HCT116 (cell line): ENCODE measurements around the gene ST7. TPM values are rescaled to one million over a fixed set of nuclear protein-coding genes. Genes with fewer than 3 reads are reported as not detected.
A peak's percentile ranks its signal among the peaks of the same experiment; 100 is the strongest.

Source experiments
- ATAC-seq: fragments of 200-7000 bp; cut with Tn5 transposase; 2 replicates; pipeline ENCODE4 v1.9.1; 2020; ENCODE audit warnings: mild to moderate bottlenecking, moderate library complexity
- BruUV-seq: library from RNA; stranded (reverse); fragments of 400-500 nt; replicated peaks from 2 replicates; lab custom pipeline; 2021; lab: Mats Ljungman, UMichigan
- CTCF ChIA-PET: fragments of 300-600 bp; sonication (Branson Sonifier 250); formaldehyde crosslinking; loops from one replicate; lab custom pipeline; 2021; ENCODE audit warnings: antibody characterized with exemption; lab: Charles Lee
- POLR2A ChIA-PET: fragments of 300-600, 350-600 bp; sonication (Branson Sonifier 250); formaldehyde crosslinking; loops from one replicate; lab custom pipeline; 2021; ENCODE audit warnings: antibody characterized with exemption; lab: Charles Lee
- RAD21 ChIA-PET, 2 experiments: fragments of 300-600 bp; sonication (Branson Sonifier 250); formaldehyde crosslinking; loops; one replicate each; lab custom pipeline; 2023; ENCODE audit warnings: low total read pairs in 2 of 2; ENCODE audit not compliant: uncharacterized antibody in 2 of 2, unreplicated experiment in 2 of 2, low non-redundant PET in 1 of 2; lab: Charles Lee
- DNase-seq: peaks from one replicate; pipeline ENCODE4 v3.0.0-alpha.2; 2010; ENCODE audit warnings: low read depth, low spot score
- H2AFZ ChIP-seq: fragments of 200-600 bp; shearing (Covaris generic), sonication (generic); 2 replicates; pipeline ENCODE4 v1.6.1; 2017; ENCODE audit warnings: low read depth, mixed run types, mixed read lengths, antibody characterized with exemption, low read length; ENCODE audit not compliant: poor library complexity, severe bottlenecking
- H3K27ac ChIP-seq: 2 replicates; pipeline ENCODE4 v1.5.1; 2012; ENCODE audit warnings: low read depth, low read length
- H3K27me3 ChIP-seq: fragments of 200-600 bp; sonication (generic); 2 replicates; pipeline ENCODE4 v1.6.1; 2016; ENCODE audit warnings: mixed run types, low read length, mixed read lengths; ENCODE audit not compliant: insufficient read depth
- H3K36me3 ChIP-seq, 2 experiments: fragments of 200-500 bp in 1 of 2; fragments of 200-600 bp in 1 of 2; sonication (Bioruptor generic) in 1 of 2; sonication (generic) in 1 of 2; 2 replicates each; pipeline versions ENCODE4 v1.5.1 to v1.6.1; 2014 to 2016; ENCODE audit warnings: low read length in 2 of 2, inconsistent platforms in 1 of 2, mixed read lengths in 1 of 2, mixed run types in 1 of 2; ENCODE audit not compliant: insufficient read depth in 2 of 2, control insufficient read depth in 1 of 2
- H3K4me1 ChIP-seq, 2 experiments: fragments of 200-600 bp in 1 of 2; sonication (generic) in 1 of 2; 2 replicates each; pipeline versions ENCODE4 v1.5.1 to v1.6.1; 2012 to 2017; ENCODE audit warnings: low read length in 2 of 2, inconsistent platforms in 1 of 2, mild to moderate bottlenecking in 1 of 2, mixed read lengths in 1 of 2, mixed run types in 1 of 2, moderate library complexity in 1 of 2; ENCODE audit not compliant: insufficient read depth in 2 of 2, control insufficient read depth in 1 of 2
- H3K4me2 ChIP-seq: fragments of 200-600 bp; sonication (generic); 2 replicates; pipeline ENCODE4 v1.6.1; 2017; ENCODE audit warnings: mixed run types, low read length, mixed read lengths
- H3K4me3 ChIP-seq, 2 experiments: fragments of 200-600 bp in 1 of 2; sonication (generic) in 1 of 2; replicated peaks in 1 of 2; 2 replicates each; pipeline ENCODE4 v1.5.1; 2011 to 2016; ENCODE audit warnings: low read length in 2 of 2, control low read depth in 1 of 2, low read depth in 1 of 2, mild to moderate bottlenecking in 1 of 2, mixed read lengths in 1 of 2, mixed run types in 1 of 2
- H3K79me2 ChIP-seq: fragments of 200-600 bp; sonication (generic); 2 replicates; pipeline ENCODE4 v1.6.1; 2017; ENCODE audit warnings: mild to moderate bottlenecking, mixed run types, low read length, moderate library complexity, mixed read lengths; ENCODE audit not compliant: insufficient read depth
- H3K9ac ChIP-seq: fragments of 200-600 bp; sonication (generic); 2 replicates; pipeline ENCODE4 v1.6.1; 2016; ENCODE audit warnings: low read length, mixed read lengths
- H3K9me2 ChIP-seq: fragments of 200-600 bp; sonication (generic), shearing (Covaris generic); 2 replicates; pipeline ENCODE4 v1.6.1; 2017; ENCODE audit warnings: mixed run types, mild to moderate bottlenecking, moderate library complexity; ENCODE audit not compliant: insufficient read depth
- H3K9me3 ChIP-seq, 2 experiments: fragments of 200-500 bp in 1 of 2; fragments of 200-600 bp in 1 of 2; sonication (Bioruptor generic) in 1 of 2; sonication (generic) in 1 of 2; 2 replicates each; pipeline ENCODE4 v1.6.1; 2014 to 2017; ENCODE audit warnings: low read length in 2 of 2, mixed read lengths in 2 of 2, inconsistent platforms in 1 of 2, low read depth in 1 of 2, mild to moderate bottlenecking in 1 of 2, mixed run types in 1 of 2, moderate library complexity in 1 of 2; ENCODE audit not compliant: control insufficient read depth in 1 of 2, insufficient read depth in 1 of 2
- H4K20me1 ChIP-seq: fragments of 200-600 bp; sonication (generic), shearing (Covaris generic); 2 replicates; pipeline ENCODE4 v1.6.1; 2017; ENCODE audit warnings: mixed run types, mild to moderate bottlenecking, moderate library complexity; ENCODE audit not compliant: insufficient read depth
- CBX3 ChIP-seq: IDR thresholded peaks from 2 replicates; pipeline ENCODE4 v1.6.1; 2012; ENCODE audit warnings: low read depth
- CEBPB ChIP-seq: IDR thresholded peaks from 2 replicates; pipeline ENCODE4 v1.6.1; 2012; ENCODE audit warnings: low read depth
- ELF1 ChIP-seq: IDR thresholded peaks from 2 replicates; pipeline ENCODE4 v1.6.1; 2012; ENCODE audit warnings: low read depth, borderline replicate concordance
- EZH2 ChIP-seq: fragments of 200-600 bp; sonication (generic); IDR thresholded peaks from 2 replicates; pipeline ENCODE4 v1.6.1; 2017; ENCODE audit warnings: antibody characterized with exemption, mixed run types
- EZH2phosphoT487 ChIP-seq: fragments of 200-600 bp; IDR thresholded peaks from 2 replicates; pipeline ENCODE4 v1.6.1; 2018; ENCODE audit warnings: antibody characterized with exemption, borderline replicate concordance
- FOSL1 ChIP-seq: IDR thresholded peaks from 2 replicates; pipeline ENCODE4 v1.6.1; 2012; ENCODE audit warnings: low read depth
- JUND ChIP-seq: IDR thresholded peaks from 2 replicates; pipeline ENCODE4 v1.6.1; 2012
- POLR2A ChIP-seq: IDR thresholded peaks from 2 replicates; pipeline ENCODE4 v1.7.0; 2011; ENCODE audit warnings: borderline replicate concordance; ENCODE audit not compliant: insufficient read depth, insufficient read length; ENCODE audit errors: extremely low read depth
- POLR2AphosphoS5 ChIP-seq: IDR thresholded peaks from 2 replicates; pipeline ENCODE4 v1.6.1; 2011; ENCODE audit warnings: mild to moderate bottlenecking, low read depth, low read length, moderate library complexity
- RAD21 ChIP-seq: IDR thresholded peaks from 2 replicates; pipeline ENCODE4 v1.6.1; 2012; ENCODE audit warnings: low read depth, mild to moderate bottlenecking
- SRF ChIP-seq: IDR thresholded peaks from 2 replicates; pipeline ENCODE4 v1.6.1; 2012; ENCODE audit warnings: low read depth
- TCF7L2 ChIP-seq: IDR thresholded peaks from 2 replicates; pipeline ENCODE4 v1.7.0; 2011; ENCODE audit warnings: borderline replicate concordance, inconsistent platforms; ENCODE audit not compliant: insufficient read depth, insufficient read length; ENCODE audit errors: extremely low read depth
- ZFX ChIP-seq: fragments of 450-650 bp; IDR thresholded peaks from 2 replicates; pipeline ENCODE4 v1.6.1; 2017
- ZNF274 ChIP-seq: fragments of 200-500 bp; sonication (Bioruptor generic); IDR thresholded peaks from 2 replicates; pipeline ENCODE4 v1.6.1; 2014; ENCODE audit warnings: mild to moderate bottlenecking, low read depth, low read length, inconsistent platforms
- intact Hi-C: fragments of 100-400 bp; cut with micrococcal nuclease; formaldehyde crosslinking; loops from 2 replicates; pipeline ENCODE4 v1.10.0; 2022
- total RNA-seq: library from RNA; stranded (reverse); gene quantifications from one replicate; pipeline ENCODE4 v1.2.1, GENCODE V29; 2021; ENCODE audit not compliant: unreplicated experiment
- TF ChIP-seq, protein P1 (sequence below): IDR thresholded peaks from 2 replicates; pipeline ENCODE4 v1.6.1; 2012; ENCODE audit warnings: low read depth
- TF ChIP-seq, protein P2 (sequence below): IDR thresholded peaks from 2 replicates; pipeline ENCODE4 v1.6.1; 2012
- TF ChIP-seq, protein P3 (sequence below): IDR thresholded peaks from 2 replicates; pipeline ENCODE4 v1.6.1; 2011; ENCODE audit warnings: mild to moderate bottlenecking, low read length, moderate library complexity; ENCODE audit not compliant: insufficient replicate concordance; ENCODE audit errors: extremely low read depth

The ST7 gene
- total RNA-seq, 1 experiment from 2014 or later, result 12.6 TPM

DNA sequence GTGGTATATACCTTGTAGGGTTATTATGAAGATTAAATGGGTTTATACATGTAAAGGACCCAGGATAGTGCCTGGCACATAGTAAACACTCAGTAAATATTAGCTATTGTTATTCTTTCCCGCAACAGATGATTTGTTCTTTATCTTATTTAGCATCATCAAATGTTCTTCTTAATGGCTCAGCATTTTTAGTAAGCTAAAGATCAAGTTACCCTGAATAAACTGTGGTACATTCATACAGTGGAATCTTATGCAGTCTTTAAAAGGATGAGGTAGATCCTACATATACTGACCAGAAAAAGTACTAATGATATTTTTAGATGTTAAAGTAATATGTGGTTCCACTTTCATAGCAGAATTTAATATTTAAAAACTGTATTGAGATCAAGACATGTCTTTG lies 65.4 kb downstream of the ST7 start:
- Histone ChIP-seq H4K20me1 (no peaks in the 10 kb centered on the region), H3K9ac (no peak overlapping the region), H3K27ac (no peak overlapping the region), H3K4me2 (peak overlapping the region; percentile 71; the same call in 1 of the 2 replicates), H3K4me3 (no peak overlapping the region), H3K9me2 (no peaks in the 10 kb centered on the region), H3K9me3 (no peaks in the 10 kb centered on the region), H3K27me3 (no peaks in the 10 kb centered on the region), H3K36me3 (no peaks in the 10 kb centered on the region), H3K79me2 (no peaks in the 10 kb centered on the region)
- RAD21 ChIA-PET, result no interaction called here
- DNase-seq (no peak), ATAC-seq (no peak)
- BruUV-seq, result no TSS peak
- CTCF ChIA-PET, result no interaction called here
- intact Hi-C loops, result no loop called here
- TF ChIP-seq ELF1 (no peak), TCF7L2 (no peak), EZH2phosphoT487 (no peak), SRF (no peak), POLR2A (no peak), RAD21 (no peak), EZH2 (no peak), ZFX (no peak), JUND (no peak), POLR2AphosphoS5 (no peak), CEBPB (no peak), CBX3 (no peak), ZNF274 (no peak), FOSL1 (no peak)
- TF ChIP-seq, protein P1, sequence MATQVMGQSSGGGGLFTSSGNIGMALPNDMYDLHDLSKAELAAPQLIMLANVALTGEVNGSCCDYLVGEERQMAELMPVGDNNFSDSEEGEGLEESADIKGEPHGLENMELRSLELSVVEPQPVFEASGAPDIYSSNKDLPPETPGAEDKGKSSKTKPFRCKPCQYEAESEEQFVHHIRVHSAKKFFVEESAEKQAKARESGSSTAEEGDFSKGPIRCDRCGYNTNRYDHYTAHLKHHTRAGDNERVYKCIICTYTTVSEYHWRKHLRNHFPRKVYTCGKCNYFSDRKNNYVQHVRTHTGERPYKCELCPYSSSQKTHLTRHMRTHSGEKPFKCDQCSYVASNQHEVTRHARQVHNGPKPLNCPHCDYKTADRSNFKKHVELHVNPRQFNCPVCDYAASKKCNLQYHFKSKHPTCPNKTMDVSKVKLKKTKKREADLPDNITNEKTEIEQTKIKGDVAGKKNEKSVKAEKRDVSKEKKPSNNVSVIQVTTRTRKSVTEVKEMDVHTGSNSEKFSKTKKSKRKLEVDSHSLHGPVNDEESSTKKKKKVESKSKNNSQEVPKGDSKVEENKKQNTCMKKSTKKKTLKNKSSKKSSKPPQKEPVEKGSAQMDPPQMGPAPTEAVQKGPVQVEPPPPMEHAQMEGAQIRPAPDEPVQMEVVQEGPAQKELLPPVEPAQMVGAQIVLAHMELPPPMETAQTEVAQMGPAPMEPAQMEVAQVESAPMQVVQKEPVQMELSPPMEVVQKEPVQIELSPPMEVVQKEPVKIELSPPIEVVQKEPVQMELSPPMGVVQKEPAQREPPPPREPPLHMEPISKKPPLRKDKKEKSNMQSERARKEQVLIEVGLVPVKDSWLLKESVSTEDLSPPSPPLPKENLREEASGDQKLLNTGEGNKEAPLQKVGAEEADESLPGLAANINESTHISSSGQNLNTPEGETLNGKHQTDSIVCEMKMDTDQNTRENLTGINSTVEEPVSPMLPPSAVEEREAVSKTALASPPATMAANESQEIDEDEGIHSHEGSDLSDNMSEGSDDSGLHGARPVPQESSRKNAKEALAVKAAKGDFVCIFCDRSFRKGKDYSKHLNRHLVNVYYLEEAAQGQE, result no peak
- TF ChIP-seq, protein P2, sequence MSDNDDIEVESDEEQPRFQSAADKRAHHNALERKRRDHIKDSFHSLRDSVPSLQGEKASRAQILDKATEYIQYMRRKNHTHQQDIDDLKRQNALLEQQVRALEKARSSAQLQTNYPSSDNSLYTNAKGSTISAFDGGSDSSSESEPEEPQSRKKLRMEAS, result no peak
- TF ChIP-seq, protein P3, sequence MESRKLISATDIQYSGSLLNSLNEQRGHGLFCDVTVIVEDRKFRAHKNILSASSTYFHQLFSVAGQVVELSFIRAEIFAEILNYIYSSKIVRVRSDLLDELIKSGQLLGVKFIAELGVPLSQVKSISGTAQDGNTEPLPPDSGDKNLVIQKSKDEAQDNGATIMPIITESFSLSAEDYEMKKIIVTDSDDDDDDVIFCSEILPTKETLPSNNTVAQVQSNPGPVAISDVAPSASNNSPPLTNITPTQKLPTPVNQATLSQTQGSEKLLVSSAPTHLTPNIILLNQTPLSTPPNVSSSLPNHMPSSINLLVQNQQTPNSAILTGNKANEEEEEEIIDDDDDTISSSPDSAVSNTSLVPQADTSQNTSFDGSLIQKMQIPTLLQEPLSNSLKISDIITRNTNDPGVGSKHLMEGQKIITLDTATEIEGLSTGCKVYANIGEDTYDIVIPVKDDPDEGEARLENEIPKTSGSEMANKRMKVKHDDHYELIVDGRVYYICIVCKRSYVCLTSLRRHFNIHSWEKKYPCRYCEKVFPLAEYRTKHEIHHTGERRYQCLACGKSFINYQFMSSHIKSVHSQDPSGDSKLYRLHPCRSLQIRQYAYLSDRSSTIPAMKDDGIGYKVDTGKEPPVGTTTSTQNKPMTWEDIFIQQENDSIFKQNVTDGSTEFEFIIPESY, result no peak
- TF ChIP-seq, all 23 proteins: peak for 0
- POLR2A ChIA-PET, result no interaction called here
- H3K4me1 ChIP-seq, result peaks cover 8 to 34% of the 10 kb centered on the region in 2 experiments
- no peak overlapping the region for H2AFZ ChIP-seq
